ENCODE results near the gene TSSK3. TPM values are rescaled to one million over a fixed set of nuclear protein-coding genes. Genes with fewer than 3 reads are reported as not detected.
"Not testable (repeated sequence)": the region's sequence is repeated elsewhere in the genome, so short reads cannot be mapped to it uniquely, and the experiment has no call there.

TSSK3 gene
- total RNA-seq, 2 donors from 2014 or later, result 1.2 TPM; not detected in 1

GRCh38 chr1:32346532-32347157, 15.7 kb upstream of the TSSK3 start:
- no peak overlapping the region for H3K4me3 Mint-ChIP-seq
- H3K36me3 Mint-ChIP-seq (ENCODE audit: low read depth), result no peaks in the 10 kb centered on the region
- peaks cover 52% of the 10 kb centered on the region for H3K4me1 Mint-ChIP-seq
- peak overlapping the region; percentile 91 for H3K27ac Mint-ChIP-seq
- DNase-seq (no peak), ATAC-seq (no peak)
- H3K9me3 ChIP-seq (ENCODE audit: control insufficient read depth, low read length, poor library complexity, severe bottlenecking), result no peaks in the 10 kb centered on the region
- H3K27me3 Mint-ChIP-seq, result no peaks in the 10 kb centered on the region

- H3K27ac Mint-ChIP-seq, result peak overlapping the region; percentile 67
- H3K36me3 Mint-ChIP-seq (ENCODE audit: low read depth), result peaks cover 2% of the 10 kb centered on the region
- no peak for ATAC-seq
- no peaks in the 10 kb centered on the region for H3K27me3 Mint-ChIP-seq
- DNase-seq, result no peak
- peaks cover 53% of the 10 kb centered on the region for H3K4me1 Mint-ChIP-seq
- no peaks in the 10 kb centered on the region for H3K9me3 ChIP-seq (ENCODE audit: control insufficient read depth, low read length, poor library complexity, severe bottlenecking)
- peak overlapping the region; percentile 52 for H3K4me3 Mint-ChIP-seq
Observed at GRCh38 chr1:32349211-32349708, 13.1 kb upstream of the TSSK3 start.

- DNase-seq (peak in 2 of 3 donors; percentile 73 to 74), ATAC-seq (peak; percentile 80)
- H3K27ac Mint-ChIP-seq, result peak overlapping the region; percentile 56
- H3K4me1 Mint-ChIP-seq, result peaks cover 52% of the 10 kb centered on the region
- peaks cover 6% of the 10 kb centered on the region for H3K36me3 Mint-ChIP-seq (ENCODE audit: low read depth)
- no peaks in the 10 kb centered on the region for H3K9me3 ChIP-seq (ENCODE audit: control insufficient read depth, low read length, poor library complexity, severe bottlenecking)
- H3K4me3 Mint-ChIP-seq, result peak overlapping the region; percentile 85
- H3K27me3 Mint-ChIP-seq, result peaks cover 7% of the 10 kb centered on the region
Observed at GRCh38 chr1:32350785-32351398, 11.4 kb upstream of the TSSK3 start.

GRCh38 chr1:32351399-32352238, 10.7 kb upstream of the TSSK3 start:
- H3K27me3 Mint-ChIP-seq, result peaks cover 7% of the 10 kb centered on the region
- ATAC-seq (peak; percentile 96), DNase-seq (peak; percentile 86 to 91 (median 90))
- H3K9me3 ChIP-seq (ENCODE audit: control insufficient read depth, low read length, poor library complexity, severe bottlenecking), result no peaks in the 10 kb centered on the region
- peak overlapping the region; percentile 90 for H3K27ac Mint-ChIP-seq
- peaks cover 6% of the 10 kb centered on the region for H3K36me3 Mint-ChIP-seq (ENCODE audit: low read depth)
- H3K4me3 Mint-ChIP-seq, result peak overlapping the region; percentile 85
- peaks cover 44% of the 10 kb centered on the region for H3K4me1 Mint-ChIP-seq

- ATAC-seq (no peak), DNase-seq (no peak)
- Mint-ChIP-seq H3K4me3 (peak overlapping the region; percentile 85), H3K36me3 (ENCODE audit: low read depth) (peaks cover 6% of the 10 kb centered on the region), H3K27ac (peak overlapping the region; percentile 90), H3K4me1 (peaks cover 41% of the 10 kb centered on the region), H3K27me3 (peaks cover 7% of the 10 kb centered on the region)
- H3K9me3 ChIP-seq (ENCODE audit: control insufficient read depth, low read length, poor library complexity, severe bottlenecking), result no peaks in the 10 kb centered on the region
Observed at GRCh38 chr1:32352239-32352745, 10.0 kb upstream of the TSSK3 start.

- H3K4me3 Mint-ChIP-seq, result peak overlapping the region; percentile 85
- peaks cover 6% of the 10 kb centered on the region for H3K36me3 Mint-ChIP-seq (ENCODE audit: low read depth)
- peaks cover 7% of the 10 kb centered on the region for H3K27me3 Mint-ChIP-seq
- ATAC-seq (no peak), DNase-seq (no peak)
- H3K4me1 Mint-ChIP-seq, result peaks cover 41% of the 10 kb centered on the region
- H3K9me3 ChIP-seq (ENCODE audit: control insufficient read depth, low read length, poor library complexity, severe bottlenecking), result no peaks in the 10 kb centered on the region
- peak overlapping the region; percentile 90 for H3K27ac Mint-ChIP-seq
Observed at GRCh38 chr1:32352831-32353383, 9.4 kb upstream of the TSSK3 start.

GRCh38 chr1:32353431-32353830, 8.9 kb upstream of the TSSK3 start:
- H3K4me1 Mint-ChIP-seq, result peaks cover 39% of the 10 kb centered on the region
- H3K27me3 Mint-ChIP-seq, result peaks cover 7% of the 10 kb centered on the region
- no peak for DNase-seq
- H3K36me3 Mint-ChIP-seq (ENCODE audit: low read depth), result peaks cover 6% of the 10 kb centered on the region
- H3K9me3 ChIP-seq (ENCODE audit: control insufficient read depth, low read length, poor library complexity, severe bottlenecking), result no peaks in the 10 kb centered on the region
- peak overlapping the region; percentile 90 for H3K27ac Mint-ChIP-seq
- ATAC-seq, result no peak
- peak overlapping the region; percentile 39 for H3K4me3 Mint-ChIP-seq

GRCh38 chr1:32353886-32354570, 8.3 kb upstream of the TSSK3 start:
- Mint-ChIP-seq H3K36me3 (ENCODE audit: low read depth) (peaks cover 6% of the 10 kb centered on the region), H3K27me3 (peaks cover 7% of the 10 kb centered on the region), H3K4me1 (peaks cover 35% of the 10 kb centered on the region), H3K27ac (peak overlapping the region; percentile 90), H3K4me3 (no peak overlapping the region)
- DNase-seq, result no peak
- H3K9me3 ChIP-seq (ENCODE audit: control insufficient read depth, low read length, poor library complexity, severe bottlenecking), result no peaks in the 10 kb centered on the region
- no peak for ATAC-seq

GRCh38 chr1:32355778-32356177, 6.6 kb upstream of the TSSK3 start:
- H3K27me3 Mint-ChIP-seq; H3K4me3 Mint-ChIP-seq; H3K36me3 Mint-ChIP-seq (ENCODE audit: low read depth); H3K9me3 ChIP-seq (ENCODE audit: control insufficient read depth, low read length, poor library complexity, severe bottlenecking); DNase-seq; ATAC-seq; H3K27ac Mint-ChIP-seq: not testable (repeated sequence)
- peaks cover 29% of the 10 kb centered on the region for H3K4me1 Mint-ChIP-seq

- H3K27ac Mint-ChIP-seq, result peak overlapping the region; percentile 89
- no peak overlapping the region for H3K4me3 Mint-ChIP-seq
- H3K36me3 Mint-ChIP-seq (ENCODE audit: low read depth), result peaks cover 9% of the 10 kb centered on the region
- no peak for ATAC-seq
- no peak for DNase-seq
- H3K4me1 Mint-ChIP-seq, result peaks cover 30% of the 10 kb centered on the region
- no peaks in the 10 kb centered on the region for H3K9me3 ChIP-seq (ENCODE audit: control insufficient read depth, low read length, poor library complexity, severe bottlenecking)
- H3K27me3 Mint-ChIP-seq, result peaks cover 13% of the 10 kb centered on the region
Observed at GRCh38 chr1:32356478-32356877, 5.9 kb upstream of the TSSK3 start.

GRCh38 chr1:32357614-32358013, 4.7 kb upstream of the TSSK3 start:
- peaks cover 33% of the 10 kb centered on the region for H3K4me1 Mint-ChIP-seq
- peak overlapping the region; percentile 9 for H3K27ac Mint-ChIP-seq
- peaks cover 18% of the 10 kb centered on the region for H3K27me3 Mint-ChIP-seq
- H3K4me3 Mint-ChIP-seq, result no peak overlapping the region
- ATAC-seq (no peak), DNase-seq (no peak)
- no peaks in the 10 kb centered on the region for H3K9me3 ChIP-seq (ENCODE audit: control insufficient read depth, low read length, poor library complexity, severe bottlenecking)
- peaks cover 9% of the 10 kb centered on the region for H3K36me3 Mint-ChIP-seq (ENCODE audit: low read depth)

- Mint-ChIP-seq H3K4me1 (peaks cover 33% of the 10 kb centered on the region), H3K27me3 (peaks cover 19% of the 10 kb centered on the region), H3K4me3 (no peak overlapping the region), H3K27ac (peak overlapping the region; percentile 9), H3K36me3 (ENCODE audit: low read depth) (peaks cover 9% of the 10 kb centered on the region)
- DNase-seq (no peak), ATAC-seq (no peak)
- no peaks in the 10 kb centered on the region for H3K9me3 ChIP-seq (ENCODE audit: control insufficient read depth, low read length, poor library complexity, severe bottlenecking)
Observed at GRCh38 chr1:32358435-32358834, 3.9 kb upstream of the TSSK3 start.

Data from T-helper 17 cell (primary cell).